GM12864 (cell line): ENCODE measurements around the gene FAM13A.

ENCODE experiments used
- DNase-seq: peaks from one replicate; pipeline ENCODE4 v3.0.0-alpha.2; 2011; ENCODE audit warnings: low read depth
- H3K4me3 ChIP-seq: 2 replicates; pipeline ENCODE4 v1.5.1; 2011; ENCODE audit warnings: mild to moderate bottlenecking, low read depth, low read length, control low read depth
- CTCF ChIP-seq: IDR thresholded peaks from 2 replicates; pipeline ENCODE4 v1.5.1; 2011; ENCODE audit warnings: low read depth, mild to moderate bottlenecking, moderate library complexity, low read length, control low read depth, inconsistent platforms; ENCODE audit errors: missing control alignments

Gene FAM13A

GRCh38 chr4:88698519-88698918, 358.5 kb downstream of the FAM13A start:
- DNase-seq = no peak
- no peak for TF ChIP-seq CTCF
- H3K4me3 ChIP-seq = no peak overlapping the region

GRCh38 chr4:88697588-88698329, 359.2 kb downstream of the FAM13A start, which contains the start of gene NAP1L5:
Gene NAP1L5 (minus strand): TSS chr4:88697829. CDS start chr4:88697754, 75 bp downstream.
- no peak for TF ChIP-seq CTCF
- peak; percentile 13 for DNase-seq
- peak within 1 kb of the TSS; percentile 73 for H3K4me3 ChIP-seq

- H3K4me3 ChIP-seq = peak overlapping the region; percentile 73
Measured at GRCh38 chr4:88697141-88697540, 359.8 kb downstream of the FAM13A start.

GRCh38 chr4:88696630-88697029, 360.4 kb downstream of the FAM13A start:
- no peak overlapping the region for H3K4me3 ChIP-seq
- DNase-seq = no peak

More at GRCh38 chr4:88697141-88697540, 359.8 kb downstream of the FAM13A start:
- DNase-seq = no peak
- no peak for TF ChIP-seq CTCF

GRCh38 chr4:88693792-88694191, 363.2 kb downstream of the FAM13A start:
- DNase-seq = no peak
- no peak overlapping the region for H3K4me3 ChIP-seq
- no peak for TF ChIP-seq CTCF

More at GRCh38 chr4:88696630-88697029, 360.4 kb downstream of the FAM13A start:
- TF ChIP-seq CTCF = no peak

- no peak for TF ChIP-seq CTCF
- no peak overlapping the region for H3K4me3 ChIP-seq
- no peak for DNase-seq
Measured at GRCh38 chr4:88690355-88690754, 366.6 kb downstream of the FAM13A start.

GRCh38 chr4:88681209-88681608, 375.8 kb downstream of the FAM13A start:
- H3K4me3 ChIP-seq = no peak overlapping the region
- DNase-seq = no peak
- no peak for TF ChIP-seq CTCF
